HCT116 (cell line): ENCODE data around the gene KBTBD13. TPM values are rescaled to one million over a fixed set of nuclear protein-coding genes. Genes with fewer than 3 reads are reported as not detected.

Experiments
- ATAC-seq: fragments of 200-7000 bp; cut with Tn5 transposase; 2 replicates; pipeline ENCODE4 v1.9.1; 2020; ENCODE audit warnings: mild to moderate bottlenecking, moderate library complexity
- BruUV-seq: library from RNA; stranded (reverse); fragments of 400-500 nt; replicated peaks from 2 replicates; lab custom pipeline; 2021; lab: Mats Ljungman, UMichigan
- CTCF ChIA-PET: fragments of 300-600 bp; sonication (Branson Sonifier 250); formaldehyde crosslinking; loops from one replicate; lab custom pipeline; 2021; ENCODE audit warnings: antibody characterized with exemption; lab: Charles Lee
- POLR2A ChIA-PET: fragments of 300-600, 350-600 bp; sonication (Branson Sonifier 250); formaldehyde crosslinking; loops from one replicate; lab custom pipeline; 2021; ENCODE audit warnings: antibody characterized with exemption; lab: Charles Lee
- RAD21 ChIA-PET, 2 experiments: fragments of 300-600 bp; sonication (Branson Sonifier 250); formaldehyde crosslinking; loops; one replicate each; lab custom pipeline; 2023; ENCODE audit warnings: low total read pairs in 2 of 2; ENCODE audit not compliant: uncharacterized antibody in 2 of 2, unreplicated experiment in 2 of 2, low non-redundant PET in 1 of 2; lab: Charles Lee
- DNase-seq: peaks from one replicate; pipeline ENCODE4 v3.0.0-alpha.2; 2010; ENCODE audit warnings: low read depth, low spot score
- H2AFZ ChIP-seq: fragments of 200-600 bp; shearing (Covaris generic), sonication (generic); 2 replicates; pipeline ENCODE4 v1.6.1; 2017; ENCODE audit warnings: low read depth, mixed run types, mixed read lengths, antibody characterized with exemption, low read length; ENCODE audit not compliant: poor library complexity, severe bottlenecking
- H3K27ac ChIP-seq: 2 replicates; pipeline ENCODE4 v1.5.1; 2012; ENCODE audit warnings: low read depth, low read length
- H3K27me3 ChIP-seq: fragments of 200-600 bp; sonication (generic); 2 replicates; pipeline ENCODE4 v1.6.1; 2016; ENCODE audit warnings: mixed run types, low read length, mixed read lengths; ENCODE audit not compliant: insufficient read depth
- H3K36me3 ChIP-seq, 2 experiments: fragments of 200-500 bp in 1 of 2; fragments of 200-600 bp in 1 of 2; sonication (Bioruptor generic) in 1 of 2; sonication (generic) in 1 of 2; 2 replicates each; pipeline versions ENCODE4 v1.5.1 to v1.6.1; 2014 to 2016; ENCODE audit warnings: low read length in 2 of 2, inconsistent platforms in 1 of 2, mixed read lengths in 1 of 2, mixed run types in 1 of 2; ENCODE audit not compliant: insufficient read depth in 2 of 2, control insufficient read depth in 1 of 2
- H3K4me1 ChIP-seq, 2 experiments: fragments of 200-600 bp in 1 of 2; sonication (generic) in 1 of 2; 2 replicates each; pipeline versions ENCODE4 v1.5.1 to v1.6.1; 2012 to 2017; ENCODE audit warnings: low read length in 2 of 2, inconsistent platforms in 1 of 2, mild to moderate bottlenecking in 1 of 2, mixed read lengths in 1 of 2, mixed run types in 1 of 2, moderate library complexity in 1 of 2; ENCODE audit not compliant: insufficient read depth in 2 of 2, control insufficient read depth in 1 of 2
- H3K4me2 ChIP-seq: fragments of 200-600 bp; sonication (generic); 2 replicates; pipeline ENCODE4 v1.6.1; 2017; ENCODE audit warnings: mixed run types, low read length, mixed read lengths
- H3K4me3 ChIP-seq, 2 experiments: fragments of 200-600 bp in 1 of 2; sonication (generic) in 1 of 2; replicated peaks in 1 of 2; 2 replicates each; pipeline ENCODE4 v1.5.1; 2011 to 2016; ENCODE audit warnings: low read length in 2 of 2, control low read depth in 1 of 2, low read depth in 1 of 2, mild to moderate bottlenecking in 1 of 2, mixed read lengths in 1 of 2, mixed run types in 1 of 2
- H3K79me2 ChIP-seq: fragments of 200-600 bp; sonication (generic); 2 replicates; pipeline ENCODE4 v1.6.1; 2017; ENCODE audit warnings: mild to moderate bottlenecking, mixed run types, low read length, moderate library complexity, mixed read lengths; ENCODE audit not compliant: insufficient read depth
- H3K9ac ChIP-seq: fragments of 200-600 bp; sonication (generic); 2 replicates; pipeline ENCODE4 v1.6.1; 2016; ENCODE audit warnings: low read length, mixed read lengths
- H3K9me2 ChIP-seq: fragments of 200-600 bp; sonication (generic), shearing (Covaris generic); 2 replicates; pipeline ENCODE4 v1.6.1; 2017; ENCODE audit warnings: mixed run types, mild to moderate bottlenecking, moderate library complexity; ENCODE audit not compliant: insufficient read depth
- H3K9me3 ChIP-seq, 2 experiments: fragments of 200-500 bp in 1 of 2; fragments of 200-600 bp in 1 of 2; sonication (Bioruptor generic) in 1 of 2; sonication (generic) in 1 of 2; 2 replicates each; pipeline ENCODE4 v1.6.1; 2014 to 2017; ENCODE audit warnings: low read length in 2 of 2, mixed read lengths in 2 of 2, inconsistent platforms in 1 of 2, low read depth in 1 of 2, mild to moderate bottlenecking in 1 of 2, mixed run types in 1 of 2, moderate library complexity in 1 of 2; ENCODE audit not compliant: control insufficient read depth in 1 of 2, insufficient read depth in 1 of 2
- H4K20me1 ChIP-seq: fragments of 200-600 bp; sonication (generic), shearing (Covaris generic); 2 replicates; pipeline ENCODE4 v1.6.1; 2017; ENCODE audit warnings: mixed run types, mild to moderate bottlenecking, moderate library complexity; ENCODE audit not compliant: insufficient read depth
- CBX3 ChIP-seq: IDR thresholded peaks from 2 replicates; pipeline ENCODE4 v1.6.1; 2012; ENCODE audit warnings: low read depth
- EGR1 ChIP-seq: IDR thresholded peaks from 2 replicates; pipeline ENCODE4 v1.6.1; 2012; ENCODE audit warnings: low read depth
- ELF1 ChIP-seq: IDR thresholded peaks from 2 replicates; pipeline ENCODE4 v1.6.1; 2012; ENCODE audit warnings: low read depth, borderline replicate concordance
- EZH2 ChIP-seq: fragments of 200-600 bp; sonication (generic); IDR thresholded peaks from 2 replicates; pipeline ENCODE4 v1.6.1; 2017; ENCODE audit warnings: antibody characterized with exemption, mixed run types
- EZH2phosphoT487 ChIP-seq: fragments of 200-600 bp; IDR thresholded peaks from 2 replicates; pipeline ENCODE4 v1.6.1; 2018; ENCODE audit warnings: antibody characterized with exemption, borderline replicate concordance
- FOSL1 ChIP-seq: IDR thresholded peaks from 2 replicates; pipeline ENCODE4 v1.6.1; 2012; ENCODE audit warnings: low read depth
- JUND ChIP-seq: IDR thresholded peaks from 2 replicates; pipeline ENCODE4 v1.6.1; 2012
- POLR2A ChIP-seq: IDR thresholded peaks from 2 replicates; pipeline ENCODE4 v1.7.0; 2011; ENCODE audit warnings: borderline replicate concordance; ENCODE audit not compliant: insufficient read depth, insufficient read length; ENCODE audit errors: extremely low read depth
- RAD21 ChIP-seq: IDR thresholded peaks from 2 replicates; pipeline ENCODE4 v1.6.1; 2012; ENCODE audit warnings: low read depth, mild to moderate bottlenecking
- SIN3A ChIP-seq: IDR thresholded peaks from 2 replicates; pipeline ENCODE4 v1.6.1; 2012; ENCODE audit warnings: low read depth
- SP1 ChIP-seq: IDR thresholded peaks from 2 replicates; pipeline ENCODE4 v1.6.1; 2012; ENCODE audit warnings: low read depth
- SRF ChIP-seq: IDR thresholded peaks from 2 replicates; pipeline ENCODE4 v1.6.1; 2012; ENCODE audit warnings: low read depth
- intact Hi-C: fragments of 100-400 bp; cut with micrococcal nuclease; formaldehyde crosslinking; loops from 2 replicates; pipeline ENCODE4 v1.10.0; 2022
- total RNA-seq: library from RNA; stranded (reverse); gene quantifications from one replicate; pipeline ENCODE4 v1.2.1, GENCODE V29; 2021; ENCODE audit not compliant: unreplicated experiment
- TF ChIP-seq, protein P1 (sequence below): IDR thresholded peaks from 2 replicates; pipeline ENCODE4 v1.6.1; 2012
- TF ChIP-seq, protein P2 (sequence below): IDR thresholded peaks from 2 replicates; pipeline ENCODE4 v1.6.1; 2012; ENCODE audit warnings: low read depth
- TF ChIP-seq, protein P3 (sequence below): IDR thresholded peaks from 2 replicates; pipeline ENCODE4 v1.6.1; 2012
- TF ChIP-seq, protein P4 (sequence below), 3 experiments: fragments of 200-600 bp in 1 of 3; sonication (generic) in 1 of 3; IDR thresholded peaks in 2 of 3; conservative IDR thresholded peaks in 1 of 3; 2 replicates each; pipeline ENCODE4 v1.5.1; 2012 to 2017; ENCODE audit warnings: low read depth in 2 of 3, low read length in 2 of 3, antibody characterized with exemption in 1 of 3, borderline replicate concordance in 1 of 3, control low read depth in 1 of 3, mild to moderate bottlenecking in 1 of 3, mixed read lengths in 1 of 3, mixed run types in 1 of 3, moderate library complexity in 1 of 3; ENCODE audit not compliant: insufficient read depth in 1 of 3

The KBTBD13 gene
- total RNA-seq, 1 experiment from 2014 or later = not detected

DNA sequence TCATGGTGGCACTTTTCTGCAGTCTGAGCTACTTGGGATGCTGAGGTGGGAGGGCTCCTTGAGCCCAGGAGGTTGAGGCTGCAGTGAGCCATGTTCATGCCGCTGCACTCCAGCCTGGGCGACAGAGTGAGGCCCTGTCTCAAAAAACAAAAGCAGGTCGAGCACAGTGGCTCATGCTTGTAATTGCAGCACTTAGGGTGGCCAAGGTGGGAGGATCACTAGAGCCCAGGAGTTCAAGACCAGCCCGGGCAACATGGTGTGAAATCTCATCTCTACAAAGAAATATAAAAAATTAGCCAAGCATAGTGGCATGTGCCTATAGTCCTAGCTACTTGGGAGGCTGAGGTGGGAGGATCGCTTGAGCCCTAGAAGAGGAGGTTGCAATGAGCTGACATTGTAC lies 28.5 kb downstream of the KBTBD13 start:
- Histone ChIP-seq H3K4me3 (no peak overlapping the region), H3K9ac (no peak overlapping the region), H3K4me1 (no peaks in the 10 kb centered on the region), H3K9me3 (no peaks in the 10 kb centered on the region), H3K36me3 (peaks cover 0 to 3% of the 10 kb centered on the region in 2 experiments; a peak in 2 of 4 replicates), H2AFZ (no peak overlapping the region), H3K9me2 (no peaks in the 10 kb centered on the region), H3K27ac (no peak overlapping the region), H3K79me2 (no peaks in the 10 kb centered on the region), H3K27me3 (no peaks in the 10 kb centered on the region), H4K20me1 (no peaks in the 10 kb centered on the region), H3K4me2 (no peak overlapping the region)
- ChIA-PET RAD21 (no interaction called here), CTCF (no interaction called here), POLR2A (no interaction called here)
- no peak for DNase-seq
- TF ChIP-seq CBX3 (no peak), JUND (no peak), EZH2 (no peak), EZH2phosphoT487 (no peak), POLR2A (no peak)
- TF ChIP-seq, protein P1, sequence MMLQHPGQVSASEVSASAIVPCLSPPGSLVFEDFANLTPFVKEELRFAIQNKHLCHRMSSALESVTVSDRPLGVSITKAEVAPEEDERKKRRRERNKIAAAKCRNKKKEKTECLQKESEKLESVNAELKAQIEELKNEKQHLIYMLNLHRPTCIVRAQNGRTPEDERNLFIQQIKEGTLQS = no peak
- no peak for ATAC-seq
- no TSS peak for BruUV-seq
- intact Hi-C loops = no loop called here

DNA sequence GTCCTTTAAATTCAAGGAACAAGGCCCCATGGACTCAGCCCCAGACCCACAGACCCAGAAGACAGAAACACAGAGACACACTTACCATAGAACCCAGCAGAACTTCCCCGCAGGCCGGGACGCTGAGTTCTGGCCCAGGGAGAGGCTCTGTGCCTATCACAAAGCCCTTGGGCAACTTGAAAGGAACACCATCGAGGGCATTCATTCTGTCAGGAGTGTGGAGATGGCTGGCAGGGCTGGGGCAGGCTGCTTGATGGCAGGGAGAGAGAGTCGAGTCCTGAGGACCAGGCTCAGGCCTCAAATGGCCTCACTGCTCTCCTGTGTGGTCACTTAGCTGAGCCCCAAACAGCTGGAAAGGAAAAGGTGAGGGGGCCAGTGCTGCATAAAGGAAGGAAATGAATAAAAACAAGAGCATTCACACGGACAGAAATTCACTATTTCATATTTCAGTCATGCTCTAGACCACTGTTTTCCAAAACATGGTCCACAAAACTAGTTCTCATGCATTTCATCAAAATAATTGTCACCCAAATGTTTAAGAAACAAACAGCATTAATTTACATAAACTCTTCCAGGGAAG lies 29.6 kb downstream of the KBTBD13 start:
- RAD21 ChIA-PET = no interaction called here
- no peaks in the 10 kb centered on the region for H3K27me3 ChIP-seq
- no peak overlapping the region for H3K4me3 ChIP-seq
- intact Hi-C loops = no loop called here
- no peaks in the 10 kb centered on the region for H3K79me2 ChIP-seq
- H3K9me3 ChIP-seq = no peaks in the 10 kb centered on the region
- POLR2A ChIA-PET = no interaction called here
- no peaks in the 10 kb centered on the region for H3K9me2 ChIP-seq
- no peak overlapping the region for H2AFZ ChIP-seq
- TF ChIP-seq, protein P2, sequence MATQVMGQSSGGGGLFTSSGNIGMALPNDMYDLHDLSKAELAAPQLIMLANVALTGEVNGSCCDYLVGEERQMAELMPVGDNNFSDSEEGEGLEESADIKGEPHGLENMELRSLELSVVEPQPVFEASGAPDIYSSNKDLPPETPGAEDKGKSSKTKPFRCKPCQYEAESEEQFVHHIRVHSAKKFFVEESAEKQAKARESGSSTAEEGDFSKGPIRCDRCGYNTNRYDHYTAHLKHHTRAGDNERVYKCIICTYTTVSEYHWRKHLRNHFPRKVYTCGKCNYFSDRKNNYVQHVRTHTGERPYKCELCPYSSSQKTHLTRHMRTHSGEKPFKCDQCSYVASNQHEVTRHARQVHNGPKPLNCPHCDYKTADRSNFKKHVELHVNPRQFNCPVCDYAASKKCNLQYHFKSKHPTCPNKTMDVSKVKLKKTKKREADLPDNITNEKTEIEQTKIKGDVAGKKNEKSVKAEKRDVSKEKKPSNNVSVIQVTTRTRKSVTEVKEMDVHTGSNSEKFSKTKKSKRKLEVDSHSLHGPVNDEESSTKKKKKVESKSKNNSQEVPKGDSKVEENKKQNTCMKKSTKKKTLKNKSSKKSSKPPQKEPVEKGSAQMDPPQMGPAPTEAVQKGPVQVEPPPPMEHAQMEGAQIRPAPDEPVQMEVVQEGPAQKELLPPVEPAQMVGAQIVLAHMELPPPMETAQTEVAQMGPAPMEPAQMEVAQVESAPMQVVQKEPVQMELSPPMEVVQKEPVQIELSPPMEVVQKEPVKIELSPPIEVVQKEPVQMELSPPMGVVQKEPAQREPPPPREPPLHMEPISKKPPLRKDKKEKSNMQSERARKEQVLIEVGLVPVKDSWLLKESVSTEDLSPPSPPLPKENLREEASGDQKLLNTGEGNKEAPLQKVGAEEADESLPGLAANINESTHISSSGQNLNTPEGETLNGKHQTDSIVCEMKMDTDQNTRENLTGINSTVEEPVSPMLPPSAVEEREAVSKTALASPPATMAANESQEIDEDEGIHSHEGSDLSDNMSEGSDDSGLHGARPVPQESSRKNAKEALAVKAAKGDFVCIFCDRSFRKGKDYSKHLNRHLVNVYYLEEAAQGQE = no peak
- TF ChIP-seq EGR1 (no peak), FOSL1 (no peak), RAD21 (no peak), SIN3A (no peak), EZH2phosphoT487 (no peak), ELF1 (no peak), EZH2 (no peak), SP1 (no peak), SRF (no peak)
- TF ChIP-seq, protein P3, sequence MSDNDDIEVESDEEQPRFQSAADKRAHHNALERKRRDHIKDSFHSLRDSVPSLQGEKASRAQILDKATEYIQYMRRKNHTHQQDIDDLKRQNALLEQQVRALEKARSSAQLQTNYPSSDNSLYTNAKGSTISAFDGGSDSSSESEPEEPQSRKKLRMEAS = no peak
- TF ChIP-seq, protein P4, sequence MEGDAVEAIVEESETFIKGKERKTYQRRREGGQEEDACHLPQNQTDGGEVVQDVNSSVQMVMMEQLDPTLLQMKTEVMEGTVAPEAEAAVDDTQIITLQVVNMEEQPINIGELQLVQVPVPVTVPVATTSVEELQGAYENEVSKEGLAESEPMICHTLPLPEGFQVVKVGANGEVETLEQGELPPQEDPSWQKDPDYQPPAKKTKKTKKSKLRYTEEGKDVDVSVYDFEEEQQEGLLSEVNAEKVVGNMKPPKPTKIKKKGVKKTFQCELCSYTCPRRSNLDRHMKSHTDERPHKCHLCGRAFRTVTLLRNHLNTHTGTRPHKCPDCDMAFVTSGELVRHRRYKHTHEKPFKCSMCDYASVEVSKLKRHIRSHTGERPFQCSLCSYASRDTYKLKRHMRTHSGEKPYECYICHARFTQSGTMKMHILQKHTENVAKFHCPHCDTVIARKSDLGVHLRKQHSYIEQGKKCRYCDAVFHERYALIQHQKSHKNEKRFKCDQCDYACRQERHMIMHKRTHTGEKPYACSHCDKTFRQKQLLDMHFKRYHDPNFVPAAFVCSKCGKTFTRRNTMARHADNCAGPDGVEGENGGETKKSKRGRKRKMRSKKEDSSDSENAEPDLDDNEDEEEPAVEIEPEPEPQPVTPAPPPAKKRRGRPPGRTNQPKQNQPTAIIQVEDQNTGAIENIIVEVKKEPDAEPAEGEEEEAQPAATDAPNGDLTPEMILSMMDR (IDR thresholded peaks at IDR 0.05 in 2 of 3, conservative IDR thresholded peaks at IDR 0.05 in 1 of 3; ENCODE audit: borderline replicate concordance in 1 of 3, insufficient read depth in 1 of 3, low read depth in 2 of 3, low read length in 2 of 3) = no peak
- TF ChIP-seq, protein P1 = no peak
- no peaks in the 10 kb centered on the region for H3K4me1 ChIP-seq
- H4K20me1 ChIP-seq = no peaks in the 10 kb centered on the region
- no peak for ATAC-seq
- H3K9ac ChIP-seq = no peak overlapping the region
- DNase-seq = no peak
- CTCF ChIA-PET = interaction anchor here (1.1 kb wide), 1 partner anchor 39 kb away, joined by 3 read pairs; no protein-coding TSS in a partner anchor
- H3K4me2 ChIP-seq = no peak overlapping the region
- BruUV-seq = no TSS peak
- H3K27ac ChIP-seq = no peak overlapping the region
- H3K36me3 ChIP-seq = peaks cover 0 to 3% of the 10 kb centered on the region in 2 experiments; a peak in 1 of 4 replicates
